Measurements from ENCODE around the gene MROH7.

MROH7 gene

GRCh38 chr1:54742282-54742681, 100.7 kb downstream of the MROH7 start:
- DNase-seq (ENCODE audit: low spot score) = no peak

GRCh38 chr1:54743416-54744226, 102.0 kb downstream of the MROH7 start:
- no peak for DNase-seq (ENCODE audit: low spot score)

- DNase-seq (ENCODE audit: low spot score) = no peak
Measured at GRCh38 chr1:54744696-54745095, 103.1 kb downstream of the MROH7 start.

GRCh38 chr1:54745274-54745673, 103.7 kb downstream of the MROH7 start:
- DNase-seq (ENCODE audit: low spot score) = no peak

- no peak for DNase-seq (ENCODE audit: low spot score)
Measured at GRCh38 chr1:54745864-54746263, 104.3 kb downstream of the MROH7 start.

- DNase-seq (ENCODE audit: low spot score) = no peak
Measured at GRCh38 chr1:54748094-54748835, 106.7 kb downstream of the MROH7 start.

- no peak for DNase-seq (ENCODE audit: low spot score)
Measured at GRCh38 chr1:54750596-54750995, 109.0 kb downstream of the MROH7 start.

- DNase-seq (ENCODE audit: low spot score) = no peak
Measured at GRCh38 chr1:54751426-54751825, 109.8 kb downstream of the MROH7 start.

GRCh38 chr1:54754045-54754444, 112.5 kb downstream of the MROH7 start:
- DNase-seq (ENCODE audit: low spot score) = no peak

GRCh38 chr1:54754486-54755285, 113.1 kb downstream of the MROH7 start:
- no peak for DNase-seq (ENCODE audit: low spot score)

GRCh38 chr1:54757833-54758232, 116.2 kb downstream of the MROH7 start:
- no peak for DNase-seq (ENCODE audit: low spot score)

GRCh38 chr1:54758678-54759348, 117.2 kb downstream of the MROH7 start:
- no peak for DNase-seq (ENCODE audit: low spot score)

All from cerebellar cortex (tissue), 1 donor.